NCI-H187 treated with DMSO at 0.1 percent for 48 hours (cell line): Measurements from ENCODE around the gene C2orf42.
A peak's percentile ranks its signal among the peaks of the same experiment; 100 is the strongest.
"Not testable (repeated sequence)": the region's sequence is repeated elsewhere in the genome, so short reads cannot be mapped to it uniquely, and the experiment has no call there.

Experiments used
- DNase-seq: peaks from one replicate; lab custom pipeline; 2025; lab: John Stamatoyannopoulos, UW

C2orf42 gene

DNA sequence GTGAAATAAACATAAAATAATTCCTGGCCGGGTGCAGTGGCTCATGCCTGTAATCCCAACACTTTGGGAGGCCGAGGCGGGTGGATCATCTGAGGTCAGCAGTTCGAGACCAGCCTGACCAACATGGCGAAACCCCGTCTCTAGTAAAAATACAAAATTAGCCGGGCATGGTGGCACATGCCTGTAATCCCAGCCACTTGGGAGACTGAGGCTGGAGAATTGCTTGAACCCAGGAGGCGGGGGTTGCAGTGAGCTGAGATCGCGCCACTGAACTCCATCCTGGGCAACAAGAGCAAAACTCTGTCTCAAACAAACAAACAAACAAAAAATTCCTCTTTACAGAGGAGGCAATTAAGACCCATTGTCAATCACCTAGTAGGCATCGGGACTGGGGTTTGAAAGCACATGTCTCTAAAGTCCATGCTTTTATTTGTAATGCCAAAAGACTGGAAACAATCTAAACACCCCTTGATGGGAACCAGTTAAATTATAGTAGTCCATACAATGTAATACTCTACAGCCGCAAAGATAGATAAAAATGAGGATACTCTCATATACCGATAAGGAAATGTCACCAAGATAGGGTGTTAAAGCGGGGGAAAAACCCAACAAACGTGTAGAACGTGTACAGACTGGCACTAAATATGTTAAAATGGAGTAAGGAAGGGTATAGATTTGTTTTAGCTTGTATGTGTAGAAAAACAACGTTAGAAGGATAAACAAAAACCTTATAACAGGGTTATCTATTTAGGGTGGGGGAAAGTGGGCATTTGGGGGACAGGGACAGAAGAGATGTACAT is 59.3 kb downstream of the C2orf42 start:
- not testable (repeated sequence) for DNase-seq

DNA sequence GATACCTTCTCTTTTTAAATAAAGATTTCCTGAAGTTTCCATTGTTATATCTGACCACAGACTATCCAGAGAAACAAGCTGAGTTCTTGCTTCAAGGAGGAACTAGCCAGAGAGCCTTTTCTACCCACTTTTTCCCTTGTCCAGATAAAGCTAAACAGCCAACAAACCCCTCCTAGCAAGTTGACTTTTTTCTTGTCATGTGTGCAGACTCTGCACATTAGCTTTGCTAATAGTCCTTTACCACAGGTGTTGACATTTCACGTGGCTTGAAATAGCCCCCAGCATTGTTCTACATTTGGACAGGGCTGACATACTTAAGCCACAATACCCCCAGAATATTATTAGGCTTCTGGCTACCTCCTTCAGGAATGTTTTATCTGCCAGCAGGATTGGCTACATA is 62.8 kb downstream of the C2orf42 start:
- no peak for DNase-seq

DNA sequence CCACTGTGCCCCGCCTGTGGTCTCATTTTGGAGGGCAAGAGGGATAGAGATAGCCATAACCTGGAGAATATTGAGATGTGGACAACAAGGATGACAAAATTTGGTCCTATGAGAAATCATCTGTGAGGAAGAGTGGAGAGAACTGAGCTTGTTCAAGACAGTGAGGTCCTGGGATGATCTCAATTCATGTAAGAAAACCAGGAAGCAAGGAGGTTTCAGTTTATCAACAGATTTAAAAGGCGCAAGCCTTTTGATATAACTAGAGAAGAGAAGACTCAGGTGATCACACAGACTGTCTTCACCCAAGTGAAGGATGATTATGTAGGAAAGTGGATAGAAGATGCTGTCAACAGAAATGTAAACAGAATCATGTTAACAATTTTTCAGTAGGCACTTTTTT is 64.4 kb downstream of the C2orf42 start:
- DNase-seq = no peak

DNA sequence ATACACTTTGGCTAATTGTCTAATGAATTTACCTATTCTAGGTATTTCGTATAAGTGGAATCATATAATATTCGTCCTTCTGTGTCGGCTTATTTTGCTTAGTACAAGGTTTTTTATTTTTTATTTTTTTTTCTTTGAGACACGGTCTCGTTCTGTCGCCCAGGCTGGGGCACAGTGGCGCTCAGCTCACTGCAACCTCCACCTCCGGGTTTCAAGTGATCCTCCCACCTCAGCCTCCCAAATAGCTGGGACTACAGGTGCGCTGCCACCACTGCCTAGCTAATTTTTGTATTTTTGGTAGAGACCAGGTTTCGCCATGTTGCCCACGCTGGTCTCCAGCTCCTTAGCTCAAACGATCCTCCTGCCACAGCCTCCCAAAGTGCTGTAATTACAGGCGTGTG is 65.3 kb downstream of the C2orf42 start:
- DNase-seq = no peak

DNA sequence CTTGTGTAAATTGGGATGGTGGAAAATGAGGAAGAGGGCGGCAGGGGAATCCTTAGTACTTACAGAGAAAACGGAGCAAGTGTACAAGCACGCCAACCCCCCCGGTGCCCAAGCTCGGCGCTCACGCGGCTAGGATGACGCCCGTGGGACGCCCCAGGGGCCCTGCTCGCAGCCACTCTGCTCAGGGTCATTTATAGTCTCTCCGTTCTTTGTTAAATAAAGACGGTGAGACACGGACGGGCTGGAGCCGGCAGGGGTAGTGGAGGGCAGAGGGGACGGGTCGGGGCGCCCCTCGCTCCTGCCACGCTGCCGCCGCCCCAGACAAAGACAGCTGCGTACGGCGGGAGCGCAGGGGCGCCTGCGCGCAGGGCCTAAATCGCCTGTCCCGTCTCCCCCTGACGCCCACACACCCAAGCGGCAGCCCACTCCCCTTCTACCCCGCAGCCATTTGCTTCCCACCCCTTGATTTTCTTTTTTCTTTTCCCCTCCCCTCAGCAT is 65.8 kb downstream of the C2orf42 start:
- no peak for DNase-seq

DNA sequence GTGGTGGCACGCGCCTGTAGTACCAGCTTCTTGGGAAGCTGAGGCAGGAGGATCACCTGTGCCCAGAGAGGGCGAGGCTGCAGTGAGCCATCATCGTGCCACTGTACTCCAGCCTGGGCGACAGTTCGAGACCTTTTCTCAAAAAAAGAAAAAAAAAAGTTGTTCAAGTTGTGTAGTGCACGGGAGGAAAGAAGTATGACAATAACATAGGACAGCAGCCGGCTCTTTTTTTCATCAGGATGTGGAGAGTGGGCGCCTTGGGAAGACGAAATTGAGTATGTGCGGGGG is 67.0 kb downstream of the C2orf42 start:
- DNase-seq = no peak

DNA sequence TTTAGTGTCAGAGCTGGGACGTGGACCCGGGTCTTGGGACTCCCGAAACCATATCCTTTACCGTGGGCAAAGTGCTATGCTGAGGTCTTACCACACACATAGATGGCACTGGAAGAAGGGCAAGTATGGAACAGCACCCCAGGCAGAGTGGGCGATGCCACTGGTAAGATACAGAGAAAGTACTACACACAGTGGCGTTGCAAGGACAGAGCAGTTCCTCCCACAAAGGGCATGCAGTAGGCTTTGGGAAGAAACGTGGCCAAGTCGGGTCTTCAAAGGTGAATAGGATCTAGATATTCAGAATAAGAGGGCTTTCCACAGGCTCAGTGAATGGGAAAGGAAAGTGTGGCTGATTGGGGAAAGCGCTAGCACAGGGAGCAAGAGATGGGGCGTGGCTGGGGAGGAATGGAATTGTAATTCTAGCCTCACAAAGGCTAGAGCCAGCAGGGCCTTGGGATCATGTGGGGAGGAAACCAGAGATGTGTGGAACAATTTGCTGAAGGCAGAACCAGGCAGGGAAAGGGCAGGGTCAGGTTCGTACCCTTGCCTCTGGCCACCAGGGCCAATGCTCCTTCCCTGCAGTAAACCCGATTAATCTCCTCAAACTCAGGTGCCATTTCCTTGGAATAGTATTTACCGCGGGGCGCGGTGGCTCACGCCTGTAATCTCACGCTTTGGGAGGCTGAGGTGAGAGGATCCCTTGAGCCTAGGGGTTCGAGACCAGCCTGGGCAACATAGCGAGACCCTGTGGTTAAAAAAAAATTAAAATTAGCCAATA is 67.6 kb downstream of the C2orf42 start:
- peak; percentile 44 for DNase-seq

DNA sequence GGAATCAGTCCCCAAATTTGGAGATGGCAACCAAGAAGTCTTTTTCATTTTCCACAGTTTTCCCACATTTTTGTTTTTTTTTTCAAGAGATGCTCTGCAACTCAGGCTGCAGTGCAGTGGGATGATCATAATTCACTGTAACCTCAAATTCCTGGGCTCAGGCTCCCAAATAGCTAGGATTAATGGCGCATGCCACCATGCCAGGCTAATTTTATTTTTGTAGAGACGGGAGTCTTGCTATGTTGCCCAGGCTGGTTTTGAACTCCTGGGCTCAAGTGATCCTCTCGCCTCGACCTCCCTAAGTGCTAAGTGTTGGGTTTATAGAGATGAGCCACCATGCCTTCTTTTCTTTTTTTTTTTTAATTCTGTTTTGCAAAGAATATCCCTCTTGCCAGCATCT is 68.3 kb downstream of the C2orf42 start:
- DNase-seq = no peak

DNA sequence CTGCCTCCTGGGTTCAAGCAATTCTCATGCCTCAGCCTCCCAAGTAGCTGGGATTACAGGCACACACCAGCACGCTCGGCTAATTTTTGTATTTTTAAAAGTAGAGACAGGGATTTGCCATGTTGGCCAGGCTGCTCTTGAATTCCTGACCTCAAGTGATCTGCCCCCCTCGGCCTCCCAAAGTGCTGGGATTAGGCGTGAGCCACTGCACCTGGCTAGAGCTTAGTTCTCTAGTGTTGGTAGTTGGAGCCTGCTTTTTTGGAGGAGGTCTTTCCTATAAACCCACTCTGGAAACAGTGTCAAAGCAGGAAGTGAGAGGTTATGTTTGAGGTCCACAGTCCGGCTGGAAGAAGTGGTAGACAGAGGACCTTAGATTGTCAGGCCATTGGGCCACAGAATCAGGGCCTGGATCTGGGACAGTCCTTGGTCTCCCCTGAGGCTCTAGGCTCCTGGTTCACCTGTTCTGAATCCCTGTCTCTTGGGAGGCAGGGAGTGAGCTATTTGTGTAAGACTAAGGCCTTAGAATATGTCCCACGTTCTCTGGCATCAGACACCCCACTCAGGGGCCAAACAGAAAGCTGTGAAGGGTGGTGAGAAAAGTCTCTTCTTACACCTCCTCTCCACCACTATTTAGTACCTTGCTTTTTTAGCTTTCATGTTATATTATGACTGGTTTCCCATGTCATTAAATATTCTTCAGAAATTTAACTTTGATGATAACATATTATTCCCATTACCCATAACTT is 69.0 kb downstream of the C2orf42 start:
- DNase-seq = no peak

DNA sequence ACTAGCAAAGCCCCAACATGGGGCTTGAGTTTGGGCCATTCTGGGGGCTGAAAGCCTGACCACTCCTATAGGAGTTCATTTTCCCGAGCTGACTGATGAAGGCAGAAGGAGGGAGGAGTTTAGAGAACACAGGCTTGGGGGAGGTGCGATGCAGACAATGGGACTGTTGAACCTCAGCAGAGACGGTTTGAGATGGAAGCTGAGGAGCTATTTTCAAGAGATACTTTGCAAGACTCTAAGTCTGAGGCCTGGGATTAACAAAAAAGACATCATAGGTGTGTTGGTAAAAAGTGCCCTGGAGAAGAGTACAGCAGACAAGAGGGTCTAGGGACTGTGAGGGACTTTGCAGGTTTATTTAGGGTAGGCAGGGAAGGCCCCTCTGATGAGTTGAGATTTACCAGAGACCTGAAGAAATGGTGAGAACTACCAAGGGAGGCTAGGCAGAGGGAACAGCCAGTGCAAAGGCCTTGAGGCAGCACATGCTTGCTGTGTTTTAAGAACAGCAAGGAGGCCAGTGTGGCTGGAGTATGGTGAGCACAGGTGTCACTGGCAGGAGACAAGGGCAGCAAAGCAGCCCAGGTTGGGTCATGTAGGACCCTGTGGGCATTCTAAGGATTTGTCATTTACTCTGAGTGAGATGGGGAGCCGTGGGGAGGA is 71.9 kb downstream of the C2orf42 start:
- DNase-seq = no peak

DNA sequence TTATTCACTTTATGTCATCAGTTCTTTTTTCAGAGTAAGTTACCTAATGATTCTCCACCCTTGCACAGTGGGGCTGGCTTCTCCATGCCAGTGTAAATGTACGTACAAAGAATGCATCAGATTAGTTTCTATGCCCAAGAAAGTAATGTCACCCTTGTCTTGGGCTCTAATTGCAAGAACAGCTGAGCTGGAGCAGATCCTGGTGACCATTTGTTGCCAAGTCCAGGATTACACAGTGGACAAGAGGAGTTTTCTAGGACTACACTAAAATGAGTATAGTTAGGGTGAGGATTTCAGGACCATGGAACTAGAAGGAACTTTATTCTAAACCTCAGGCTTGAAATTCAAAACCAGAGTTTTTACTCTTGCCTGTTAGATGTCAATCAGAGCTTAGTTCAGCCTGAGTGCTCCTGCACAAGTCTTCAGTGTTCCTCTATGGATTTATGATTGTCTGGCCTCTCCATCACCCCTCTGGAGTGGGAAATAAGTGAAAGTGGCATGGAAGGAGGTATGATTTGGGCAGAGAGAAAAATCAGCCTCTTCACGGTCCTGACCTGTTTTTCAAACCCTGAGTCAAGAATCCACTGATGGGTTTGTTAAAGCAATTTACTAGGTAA is 73.8 kb downstream of the C2orf42 start:
- DNase-seq = no peak

DNA sequence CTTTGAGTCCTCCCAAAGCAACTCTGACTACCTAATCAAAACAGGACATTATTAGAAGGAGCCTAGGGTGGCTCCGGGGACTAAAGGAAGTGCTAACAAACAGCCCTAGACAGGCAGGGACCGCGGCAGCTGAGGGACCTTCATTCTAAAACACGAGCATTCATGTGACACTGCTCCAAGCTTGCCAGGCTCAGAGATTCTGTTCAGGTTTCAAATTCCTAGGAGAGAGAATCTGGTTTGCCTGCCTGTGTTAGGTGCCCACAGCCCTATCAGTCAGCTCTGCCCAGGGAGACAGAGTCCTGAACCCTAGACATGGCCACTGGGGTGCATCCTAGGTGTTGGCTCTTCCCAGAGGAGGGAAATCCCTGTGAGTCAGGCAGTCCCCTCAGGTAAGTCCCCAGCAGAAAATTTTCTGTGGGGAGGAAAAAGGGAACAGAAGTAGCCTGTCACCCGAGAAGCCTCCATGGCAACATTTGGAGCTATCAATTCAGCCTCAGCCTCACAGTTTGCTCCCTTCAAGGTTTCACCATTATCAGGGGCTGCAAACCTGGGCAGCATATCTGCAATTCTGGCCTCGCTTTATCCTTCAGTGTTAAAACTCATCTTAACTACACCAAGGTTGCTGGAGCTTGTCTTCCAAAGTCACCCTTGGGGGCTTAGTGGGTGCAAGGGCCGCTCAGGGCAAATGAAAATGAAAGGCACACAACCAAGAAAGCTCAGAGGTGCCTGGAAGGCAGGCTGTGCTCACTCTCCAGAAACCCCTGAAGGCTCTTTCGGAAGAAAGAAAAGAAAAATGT is 75.0 kb downstream of the C2orf42 start:
- DNase-seq = no peak

DNA sequence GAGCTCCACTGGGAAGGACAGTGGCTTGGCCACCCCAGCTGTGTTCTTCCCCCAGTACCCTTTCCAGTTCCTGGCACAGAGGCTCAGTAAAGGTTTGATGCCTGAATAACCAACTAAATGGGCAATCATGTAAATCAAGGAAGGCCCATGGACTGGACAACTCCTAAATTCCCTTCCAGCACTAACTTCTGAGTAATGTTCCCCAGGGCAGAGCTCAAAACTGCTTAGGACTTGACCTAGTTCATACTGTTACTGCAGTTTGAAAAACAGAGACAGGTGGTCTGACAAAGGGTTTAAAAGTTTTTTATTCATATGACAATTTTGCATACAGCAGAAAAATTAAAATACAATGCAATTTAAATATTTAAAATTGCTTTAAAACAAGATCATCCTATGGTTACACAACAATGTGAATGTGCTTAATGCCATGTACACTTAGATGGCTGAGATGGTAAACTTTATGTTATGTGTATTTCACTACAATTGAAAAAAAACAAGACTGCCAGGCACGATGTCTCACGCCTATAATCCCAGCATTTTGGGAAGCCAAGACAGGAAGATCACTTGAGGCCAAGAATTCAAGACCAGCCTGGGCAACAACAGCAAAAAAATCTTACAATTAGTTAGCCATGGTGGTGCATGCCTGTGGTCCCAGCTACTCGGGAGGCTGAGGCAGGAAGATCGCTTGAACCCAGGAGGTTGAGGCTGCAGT is 77.3 kb downstream of the C2orf42 start:
- no peak for DNase-seq

DNA sequence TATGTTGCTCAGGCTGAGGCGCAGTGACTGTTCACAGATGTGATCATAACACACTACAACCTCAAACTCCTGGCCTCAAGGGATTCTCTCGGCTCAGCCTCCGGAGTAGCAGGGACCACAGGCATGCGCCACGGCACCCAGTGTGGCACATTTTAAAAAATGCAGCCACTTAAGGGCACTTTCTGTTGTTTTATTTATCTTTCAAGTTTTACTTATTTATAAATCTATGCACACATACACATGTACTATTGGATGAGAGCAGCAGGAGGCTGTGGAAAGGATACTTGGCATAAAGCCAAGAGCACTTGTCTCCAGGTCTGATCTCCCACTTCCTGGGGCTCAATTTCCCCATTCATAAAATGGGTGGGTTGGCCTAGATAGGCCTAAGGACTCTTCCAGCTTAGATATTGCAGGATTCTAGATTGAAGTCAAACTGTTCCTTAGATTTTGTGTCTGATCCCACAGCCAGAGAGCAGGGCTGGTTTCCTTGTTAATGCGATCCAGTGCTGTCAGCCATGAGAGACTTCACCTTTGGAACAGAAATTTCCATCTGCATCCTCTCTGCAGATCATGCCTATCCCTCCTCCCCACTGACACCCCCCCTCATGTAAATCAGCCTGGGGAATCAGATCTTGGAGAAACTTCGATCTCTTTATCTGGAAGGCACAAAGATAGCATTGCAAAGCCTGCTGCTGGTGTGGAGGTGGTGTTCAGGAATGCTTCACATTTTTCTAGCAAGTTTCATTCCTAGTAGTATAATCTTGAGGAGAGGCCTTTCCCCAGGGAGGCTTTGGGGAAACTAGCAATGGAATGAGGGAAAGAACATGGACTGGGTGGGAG is 78.8 kb downstream of the C2orf42 start:
- no peak for DNase-seq

DNA sequence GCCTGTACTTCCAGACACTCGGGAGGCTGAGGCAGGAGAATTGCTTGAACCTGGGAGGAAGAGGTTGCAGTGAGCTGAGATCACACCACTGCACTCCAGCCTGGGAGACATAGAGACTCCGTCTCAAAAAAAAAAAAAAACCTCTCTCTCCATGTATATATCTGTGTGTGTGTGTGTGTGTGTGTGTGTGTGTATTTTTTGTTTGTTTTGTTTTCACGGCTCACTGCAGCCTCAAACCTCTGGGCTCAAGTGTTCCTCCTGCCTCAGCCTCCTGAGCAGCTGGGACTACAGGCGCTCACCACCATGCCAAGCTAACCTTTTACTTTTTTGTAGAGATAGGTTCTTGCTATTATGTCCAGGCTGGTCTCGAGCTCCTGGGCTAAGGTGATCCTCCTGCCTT is 80.4 kb downstream of the C2orf42 start:
- not testable (repeated sequence) for DNase-seq

DNA sequence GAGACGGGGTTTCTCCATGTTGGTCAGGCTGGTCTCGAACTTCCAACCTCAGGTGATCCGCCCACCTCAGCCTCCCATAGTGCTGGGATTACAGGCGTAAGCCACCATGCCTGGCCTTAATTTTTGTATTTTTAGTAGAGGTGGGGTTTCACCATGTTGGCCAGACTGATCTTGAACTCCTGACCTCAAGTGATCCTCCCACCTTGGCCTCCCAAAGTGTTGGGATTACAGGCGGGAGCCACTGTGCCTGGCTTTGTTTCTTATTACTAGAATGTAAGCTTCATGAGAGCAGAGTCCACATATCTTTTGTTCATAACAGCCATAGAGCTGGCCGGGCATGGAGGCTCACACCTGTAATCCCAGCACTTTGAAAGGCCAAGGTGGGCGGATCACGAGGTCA is 84.7 kb downstream of the C2orf42 start:
- not testable (repeated sequence) for DNase-seq

DNA sequence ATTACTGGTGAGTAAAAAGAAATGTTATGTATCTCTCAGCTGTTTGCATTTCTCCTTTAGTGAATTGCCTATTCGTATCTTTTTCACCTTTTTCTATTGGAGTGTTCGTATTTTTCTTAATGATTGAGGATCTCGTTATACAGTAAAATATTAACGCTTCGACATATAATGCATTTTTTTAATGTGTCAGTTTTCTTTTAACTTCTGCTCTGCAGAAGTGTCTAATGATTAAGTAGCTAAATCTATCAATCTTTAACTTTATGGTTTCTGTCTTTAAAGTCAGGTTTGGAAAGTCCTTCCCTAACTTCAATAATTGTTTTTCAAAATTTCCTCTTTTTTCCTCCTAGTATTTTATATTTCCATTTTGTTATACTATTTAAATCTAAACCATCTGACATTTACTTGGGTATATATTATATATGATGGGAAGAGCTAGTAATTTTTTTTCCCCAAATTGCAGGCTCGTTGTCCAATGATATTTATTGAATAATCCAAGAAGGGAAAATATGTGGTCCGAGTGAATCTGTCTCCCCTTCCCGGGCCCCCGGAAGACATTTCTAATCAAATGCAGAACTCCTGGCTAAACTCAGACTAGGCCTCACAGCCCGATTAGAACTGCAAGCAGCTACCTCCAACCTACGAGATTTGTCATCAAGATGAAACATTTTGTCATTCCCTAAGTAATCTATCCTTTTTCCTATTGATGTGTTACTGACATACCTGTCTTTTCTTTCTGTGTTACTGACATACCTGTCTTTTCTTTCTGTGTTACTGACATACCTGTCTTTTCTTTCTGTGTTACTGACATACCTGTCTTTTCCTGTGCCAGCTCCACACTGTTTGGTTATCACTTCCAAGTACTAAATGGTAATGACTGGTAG is 86.3 kb downstream of the C2orf42 start:
- no peak for DNase-seq

DNA sequence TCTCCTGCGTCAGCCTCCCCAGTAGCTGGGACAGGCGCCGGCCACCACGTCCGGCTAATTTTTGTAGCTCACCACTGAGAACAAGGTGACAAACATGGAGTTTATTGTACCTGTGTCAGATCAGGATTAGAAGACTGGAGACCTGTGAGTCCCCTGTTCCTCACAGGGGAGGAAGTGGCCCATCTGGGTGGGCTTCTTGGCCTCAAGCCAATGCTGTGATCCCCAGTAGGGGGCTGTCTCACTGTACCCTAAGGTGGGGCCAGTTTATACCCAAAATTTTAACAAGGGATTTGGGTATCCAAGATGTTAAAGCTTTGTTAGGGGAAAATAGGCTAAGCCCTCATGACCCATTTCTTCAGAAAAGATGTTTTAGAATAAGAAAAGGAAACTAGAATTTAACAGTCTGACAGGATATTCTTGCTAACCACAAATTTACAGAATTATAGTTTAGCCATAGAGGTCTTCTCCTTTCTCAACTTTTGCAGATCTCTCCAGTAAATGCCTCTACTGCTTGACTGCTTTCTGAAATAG is 87.2 kb downstream of the C2orf42 start:
- DNase-seq = no peak
